HG03457 (cell line): ENCODE measurements around the gene SYT3.
"Not testable (repeated sequence)": the region's sequence is repeated elsewhere in the genome, so short reads cannot be mapped to it uniquely, and the experiment has no call there.

Source experiments
- ATAC-seq: cut with Tn5 transposase; IDR thresholded peaks from one replicate; pipeline ENCODE4 v1.9.1; 2021; ENCODE audit warnings: moderate number of reproducible peaks; ENCODE audit not compliant: unreplicated experiment

The SYT3 gene

GRCh38 chr19:50604264-50605073 is 35.2 kb downstream of the SYT3 start:
- not testable (repeated sequence) for ATAC-seq

DNA sequence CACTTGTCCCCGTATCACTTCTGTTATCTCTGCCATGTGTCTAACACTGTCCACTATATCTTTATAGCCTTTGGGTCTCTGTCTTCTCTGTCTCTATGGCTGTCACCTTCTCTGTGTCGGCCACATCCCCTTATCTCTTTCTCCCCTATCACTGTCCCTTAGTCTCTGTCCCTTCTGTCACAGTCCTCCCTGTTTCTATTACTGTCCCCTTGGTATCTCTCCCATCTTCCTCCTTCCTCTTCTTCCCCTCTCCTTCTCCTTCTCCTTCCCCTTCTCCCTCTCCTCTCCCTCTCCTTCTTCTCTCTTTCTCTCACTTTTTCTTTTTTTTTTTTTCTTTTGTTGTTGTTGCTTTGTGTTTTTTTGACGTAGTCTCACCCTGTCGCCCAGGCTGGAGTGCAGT is 36.7 kb downstream of the SYT3 start:
- ATAC-seq: no peak

DNA sequence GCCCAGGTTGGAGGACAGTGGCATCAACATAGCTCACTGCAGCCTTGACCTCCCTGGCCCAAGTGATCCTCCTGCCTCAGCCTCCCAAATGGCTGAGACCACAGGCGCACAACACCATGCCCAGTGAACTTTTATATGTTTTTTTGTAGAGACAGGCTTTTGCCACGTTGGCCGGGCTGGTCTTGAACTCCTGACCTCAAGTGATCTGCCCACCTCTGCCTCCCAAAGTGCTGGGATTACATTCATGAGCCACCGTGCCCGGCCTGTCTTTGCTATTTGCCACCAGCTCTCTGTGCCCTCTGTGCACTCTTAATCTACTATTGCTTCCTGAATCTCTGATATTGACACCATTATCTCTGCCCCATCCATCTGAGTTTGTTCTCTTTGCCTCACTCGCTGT is 37.2 kb downstream of the SYT3 start:
- ATAC-seq: no peak

DNA sequence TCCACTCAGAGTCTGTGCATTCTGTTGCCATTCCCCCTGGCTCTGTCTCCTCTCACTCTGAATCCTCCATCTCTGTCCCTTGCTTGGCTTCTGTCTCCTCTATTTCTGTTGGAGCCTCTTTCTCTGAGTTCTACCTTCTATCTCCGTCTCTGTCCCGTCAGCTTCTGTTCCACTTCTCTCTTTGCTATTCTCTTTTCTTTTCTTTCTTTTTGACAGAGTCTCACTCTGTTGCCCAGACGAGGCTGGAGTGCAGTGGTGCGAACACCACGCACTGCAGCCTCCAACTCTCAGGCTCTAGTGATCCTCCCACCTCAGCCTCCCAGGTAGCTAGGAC is 37.6 kb downstream of the SYT3 start:
- ATAC-seq: no peak

GRCh38 chr19:50601407-50602088 is 38.1 kb downstream of the SYT3 start:
- no peak for ATAC-seq

- ATAC-seq: no peak
Observed at GRCh38 chr19:50599427-50599826, 40.3 kb downstream of the SYT3 start.

- ATAC-seq: no peak
Observed at GRCh38 chr19:50590191-50590590, 49.5 kb downstream of the SYT3 start.

GRCh38 chr19:50581795-50582660 is 57.7 kb downstream of the SYT3 start:
- ATAC-seq: not testable (repeated sequence)

DNA sequence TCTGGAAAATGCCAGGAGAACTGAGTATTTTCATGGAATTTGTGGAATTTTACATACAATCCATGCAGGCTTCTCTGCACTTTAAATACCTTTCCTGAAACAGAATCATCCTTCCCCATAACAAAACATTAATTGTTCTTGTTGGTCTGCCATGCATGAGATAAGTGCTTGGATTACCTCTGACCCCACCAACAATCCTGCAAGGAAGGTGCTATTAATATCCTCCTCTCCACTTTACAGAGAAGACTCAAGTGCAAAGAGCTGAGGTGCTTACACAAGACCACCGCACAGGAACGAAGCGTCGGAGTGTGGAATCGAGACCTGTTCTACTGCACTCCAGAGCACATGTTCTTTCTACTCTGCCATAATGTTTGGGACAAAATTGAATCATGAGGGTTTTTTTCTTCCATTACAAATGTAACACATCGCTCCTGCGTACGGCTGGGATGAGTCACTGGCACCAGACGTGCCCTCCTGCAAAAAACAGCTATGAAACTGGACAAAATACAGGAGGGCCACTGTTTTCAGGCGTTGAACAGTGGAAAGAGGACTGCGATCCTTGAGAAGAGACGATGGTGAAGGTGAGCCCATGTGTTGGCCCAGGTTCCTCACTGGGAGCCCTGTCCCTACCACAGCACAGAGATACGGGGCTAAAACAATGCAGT is 58.6 kb downstream of the SYT3 start:
- no peak for ATAC-seq

DNA sequence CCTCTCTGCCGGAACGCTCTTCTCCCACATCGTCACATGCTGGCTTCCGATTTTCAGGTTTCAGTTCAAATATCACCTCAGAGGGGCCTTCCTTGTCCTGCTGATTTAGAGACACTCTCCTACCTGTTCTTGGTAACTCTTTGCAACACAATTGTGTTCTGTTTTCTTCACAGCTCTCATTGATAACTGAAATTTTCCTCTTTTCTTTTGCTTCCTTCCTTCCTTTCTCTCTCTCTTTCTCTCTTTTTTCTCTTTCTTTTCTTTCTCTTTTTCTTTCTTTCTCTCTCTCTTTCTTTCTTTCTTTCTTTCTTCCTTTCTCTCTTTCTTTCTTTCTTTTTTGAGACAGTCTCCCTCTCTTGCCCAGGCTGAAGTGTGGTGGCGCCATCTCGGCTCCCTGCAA is 59.4 kb downstream of the SYT3 start:
- no peak for ATAC-seq

- ATAC-seq: not testable (repeated sequence)
Observed at GRCh38 chr19:50576769-50577168, 62.9 kb downstream of the SYT3 start.

DNA sequence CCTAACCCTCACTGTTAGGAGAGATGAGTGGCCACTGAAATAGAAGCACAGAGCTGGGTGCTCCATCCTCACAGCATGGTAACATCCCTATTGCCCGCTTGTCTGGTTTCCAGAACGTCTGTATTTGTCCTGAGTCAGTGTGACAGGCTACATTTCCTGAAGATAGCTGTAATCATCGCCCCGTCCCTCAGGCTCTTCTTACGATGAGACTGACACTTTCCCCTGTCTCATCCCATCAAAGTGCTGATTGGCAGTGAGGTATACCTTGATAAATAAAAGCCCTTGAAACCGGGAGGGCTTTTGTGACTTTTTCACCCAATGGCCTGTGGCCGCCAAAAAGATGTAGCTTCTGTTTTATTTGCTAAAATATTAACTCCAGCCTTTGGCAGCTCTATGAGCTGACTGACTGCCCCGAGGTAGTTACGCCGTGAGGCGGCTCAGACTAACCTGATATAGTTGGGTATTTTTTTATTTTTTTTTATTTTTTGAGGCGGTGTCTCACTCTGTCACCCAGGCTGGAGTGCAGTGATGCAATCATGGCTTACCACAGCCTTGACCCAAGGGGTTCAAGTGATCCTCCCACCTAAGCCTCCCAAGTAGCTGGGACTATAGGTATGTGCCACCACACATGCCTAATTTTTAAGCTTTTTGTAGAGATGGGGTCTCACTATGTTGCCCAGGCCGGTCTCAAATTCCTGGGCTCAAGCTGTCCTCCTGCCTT is 65.8 kb downstream of the SYT3 start:
- no peak for ATAC-seq
